Epithelial cell of prostate (primary cell): ENCODE results near the gene PEX14.

ENCODE experiments used
- DNase-seq: peaks from one replicate; pipeline ENCODE4 v3.0.0-alpha.2; 2011; ENCODE audit warnings: low read depth, low spot score
- H3K27ac ChIP-seq: fragments of 450-650 bp; 2 replicates; pipeline ENCODE4 v1.5.1; 2017; ENCODE audit warnings: mild to moderate bottlenecking

The PEX14 gene

GRCh38 chr1:10612436-10613160 lies 137.8 kb downstream of the PEX14 start:
- no peak for DNase-seq
- H3K27ac ChIP-seq = no peak overlapping the region

DNA sequence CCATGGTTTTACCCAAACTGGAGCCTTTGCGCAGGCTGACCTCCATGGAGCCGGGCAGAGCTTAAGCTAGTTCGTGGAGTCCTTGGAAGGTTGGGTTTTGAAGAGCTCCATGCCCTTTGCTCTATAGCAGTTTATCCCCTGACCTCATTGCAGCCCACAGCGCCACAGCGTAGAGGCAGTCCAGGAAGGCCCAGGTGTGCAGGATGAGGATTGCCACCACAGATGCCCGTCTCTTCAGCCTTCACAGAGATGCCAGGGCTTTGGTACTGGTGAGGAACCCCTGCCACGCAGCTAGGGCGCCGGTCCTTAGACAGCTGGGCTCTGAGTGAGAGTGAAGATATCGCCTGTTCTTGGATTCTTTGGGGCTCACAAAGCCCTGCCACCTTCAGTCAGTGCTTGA lies 138.6 kb downstream of the PEX14 start:
- DNase-seq = no peak

GRCh38 chr1:10613861-10614260 lies 139.1 kb downstream of the PEX14 start:
- DNase-seq = no peak
- no peak overlapping the region for H3K27ac ChIP-seq

More for the DNA sequence above, 138.6 kb downstream of the PEX14 start:
- H3K27ac ChIP-seq = no peak overlapping the region

DNA sequence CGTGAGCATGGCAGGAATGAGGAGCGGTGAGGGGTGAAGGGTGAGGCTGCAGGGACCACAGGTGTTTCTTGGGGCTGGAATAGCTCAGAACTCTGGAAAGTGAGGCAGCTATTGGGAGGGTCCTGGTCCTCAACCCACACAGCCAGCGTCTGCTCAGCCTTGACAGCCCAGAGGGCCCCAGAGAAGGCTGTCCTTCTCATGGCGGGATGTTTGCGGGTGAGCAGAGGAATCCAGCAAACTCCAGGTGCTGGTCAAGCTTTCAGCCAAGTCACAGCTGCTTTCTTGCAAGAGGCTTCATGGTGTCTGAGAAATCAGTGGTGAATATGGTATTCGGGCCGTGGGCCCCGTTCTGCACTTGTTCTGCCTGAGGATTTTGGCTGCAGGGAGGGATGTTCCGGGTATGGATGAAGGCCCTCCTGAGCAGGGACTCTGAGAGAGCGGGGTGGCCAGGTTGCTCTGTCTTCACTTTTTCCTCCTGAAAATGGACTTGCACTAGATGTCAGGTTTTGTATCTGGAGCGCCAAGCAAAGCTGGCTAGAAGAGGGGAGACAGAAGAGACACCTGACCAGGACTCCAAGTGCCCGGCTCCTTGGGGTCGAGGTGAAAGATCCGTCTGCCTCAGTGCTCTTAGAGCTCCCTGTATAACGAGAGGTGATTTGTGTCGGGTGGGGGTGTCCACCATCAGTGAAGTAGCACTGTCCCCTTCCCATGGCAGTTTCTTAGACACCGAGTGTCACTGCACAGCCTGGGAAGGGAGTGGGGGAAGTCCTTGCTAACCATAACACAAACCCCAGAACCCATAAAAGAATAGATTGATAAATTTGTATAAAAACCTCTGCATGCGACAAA lies 139.9 kb downstream of the PEX14 start:
- H3K27ac ChIP-seq = no peak overlapping the region
- no peak for DNase-seq

GRCh38 chr1:10615332-10615731 lies 140.6 kb downstream of the PEX14 start:
- DNase-seq = no peak

GRCh38 chr1:10615932-10616671 lies 141.4 kb downstream of the PEX14 start:
- no peak for DNase-seq
- no peak overlapping the region for H3K27ac ChIP-seq

More at GRCh38 chr1:10615332-10615731, 140.6 kb downstream of the PEX14 start:
- H3K27ac ChIP-seq = no peak overlapping the region

GRCh38 chr1:10616696-10617095 lies 141.9 kb downstream of the PEX14 start:
- no peak overlapping the region for H3K27ac ChIP-seq
- no peak for DNase-seq

GRCh38 chr1:10617318-10617717 lies 142.6 kb downstream of the PEX14 start:
- no peak for DNase-seq
- H3K27ac ChIP-seq = no peak overlapping the region

DNA sequence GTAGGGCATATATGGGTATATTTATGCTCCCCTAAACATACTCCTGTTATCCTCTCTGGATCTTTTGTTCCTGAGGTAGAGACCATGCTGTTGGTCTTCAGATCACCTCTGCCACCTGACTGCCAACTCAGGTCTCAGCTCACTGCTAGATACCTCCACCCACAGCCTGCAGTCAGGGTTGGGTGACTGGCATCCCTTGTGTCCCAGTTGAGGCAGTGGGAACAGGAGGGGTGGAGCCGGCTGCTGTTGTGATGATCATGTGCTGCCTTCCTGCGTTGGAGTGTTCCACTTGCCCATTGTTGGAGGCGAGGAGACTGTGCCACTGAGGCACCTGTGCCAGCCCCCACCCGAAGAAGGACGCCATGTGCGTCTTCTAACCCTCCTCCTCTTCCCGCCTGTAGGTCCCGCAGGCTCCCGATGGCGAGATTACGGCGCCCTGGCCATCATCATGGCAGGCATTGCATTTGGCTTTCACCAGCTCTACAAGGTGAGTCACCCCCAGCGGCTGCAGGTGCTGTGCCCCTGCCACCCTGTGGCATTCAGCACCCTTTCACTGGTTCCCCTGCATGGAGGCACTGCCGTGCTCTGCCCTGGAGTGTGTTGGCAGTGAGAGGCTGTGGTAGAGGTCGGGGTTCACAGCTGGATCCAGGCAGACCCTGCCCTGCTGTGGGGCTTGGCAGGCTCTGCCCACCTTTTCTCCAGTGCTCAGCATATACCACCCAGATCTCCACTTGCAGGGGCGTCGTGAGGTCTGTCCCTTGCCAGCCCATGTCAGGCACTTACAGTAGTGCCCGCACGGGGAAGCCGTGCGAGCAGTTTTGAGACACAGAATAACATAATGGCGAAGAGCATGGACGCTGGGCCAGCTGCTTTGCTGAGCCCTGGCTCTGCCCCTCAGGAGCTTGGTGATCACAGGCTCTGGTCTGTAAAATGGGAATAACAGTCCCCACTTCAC lies 143.5 kb downstream of the PEX14 start:
- H3K27ac ChIP-seq = no peak overlapping the region
- no peak for DNase-seq

DNA sequence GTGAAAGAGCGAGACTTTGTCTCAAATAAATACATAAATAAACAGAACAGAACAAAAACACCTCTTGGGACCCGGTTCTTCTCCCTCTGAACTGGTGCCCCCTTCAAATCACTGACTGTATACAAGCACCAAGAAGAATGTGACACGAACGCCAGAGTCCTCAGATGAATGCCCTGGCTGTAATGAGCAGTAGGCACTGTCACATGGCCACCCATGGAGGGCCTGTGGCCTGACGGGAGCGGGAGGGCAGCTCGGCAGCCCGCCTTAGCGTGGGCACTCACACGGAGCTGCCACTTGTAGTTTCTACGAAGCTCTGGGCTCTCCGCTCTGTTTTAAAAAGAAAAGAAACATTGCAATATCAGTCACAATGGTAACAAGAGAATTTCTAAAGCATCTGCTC lies 146.0 kb downstream of the PEX14 start:
- H3K27ac ChIP-seq = no peak overlapping the region

GRCh38 chr1:10621906-10622305 lies 147.2 kb downstream of the PEX14 start:
- DNase-seq = no peak
- no peak overlapping the region for H3K27ac ChIP-seq

More for the DNA sequence above, 146.0 kb downstream of the PEX14 start:
- DNase-seq = no peak

GRCh38 chr1:10622910-10623685 lies 148.3 kb downstream of the PEX14 start:
- H3K27ac ChIP-seq = no peak overlapping the region
- DNase-seq = no peak

DNA sequence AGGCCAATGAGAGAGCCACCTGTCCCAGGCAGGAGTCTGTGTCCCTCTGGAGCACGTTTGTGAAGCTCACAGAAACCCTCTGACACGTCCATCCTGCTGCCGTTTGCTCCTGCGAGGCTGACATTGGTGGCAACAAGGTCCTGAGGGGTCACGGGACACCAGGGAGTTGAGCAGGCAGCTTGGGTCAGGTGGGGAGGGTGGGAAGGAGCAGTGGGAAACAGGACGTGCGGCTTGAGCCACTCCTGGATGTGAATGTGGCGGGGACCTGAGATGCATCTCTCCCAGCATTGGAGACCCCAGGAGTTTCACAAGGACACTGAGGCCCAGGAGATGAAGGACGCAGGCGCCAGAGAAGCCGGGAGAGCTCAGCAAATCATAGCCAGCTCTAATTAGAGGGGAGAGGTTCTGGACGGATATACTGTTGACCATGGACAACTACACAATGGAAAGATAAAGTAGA lies 149.0 kb downstream of the PEX14 start:
- no peak for DNase-seq
- no peak overlapping the region for H3K27ac ChIP-seq

- no peak overlapping the region for H3K27ac ChIP-seq
Measured at GRCh38 chr1:10624256-10625050, 149.7 kb downstream of the PEX14 start.

GRCh38 chr1:10625076-10625475 lies 150.3 kb downstream of the PEX14 start:
- no peak overlapping the region for H3K27ac ChIP-seq
- DNase-seq = no peak

More at GRCh38 chr1:10624256-10625050, 149.7 kb downstream of the PEX14 start:
- no peak for DNase-seq

- no peak for DNase-seq
- no peak overlapping the region for H3K27ac ChIP-seq
Measured at GRCh38 chr1:10625554-10625953, 150.8 kb downstream of the PEX14 start.

- DNase-seq = no peak
- no peak overlapping the region for H3K27ac ChIP-seq
Measured at GRCh38 chr1:10626131-10626731, 151.5 kb downstream of the PEX14 start.
